Motor neuron (in vitro differentiated cells): ENCODE results near the gene CDH13. TPM values are rescaled to one million over a fixed set of nuclear protein-coding genes. Genes with fewer than 3 reads are reported as not detected.

Experiments
- ATAC-seq, 8 experiments: fragments of 200-7000 bp; cut with Tn5 transposase; replicated peaks in 6 of 8; 2 replicates each; pipeline ENCODE4 v1.8.0; 2021; ENCODE audit warnings: mild to moderate bottlenecking in 8 of 8, moderate library complexity in 8 of 8
- H3K27ac ChIP-seq, 2 donors: fragments of 250-450 bp; sonication (Bioruptor Pico); 2 replicates each; pipeline ENCODE4 v1.9.0; 2021; ENCODE audit warnings: antibody characterized with exemption in 2 of 2, mild to moderate bottlenecking in 2 of 2, moderate library complexity in 1 of 2
- H3K4me1 ChIP-seq, 2 donors: fragments of 250-450 bp; sonication (Bioruptor Pico); replicated peaks in 1 of 2; 2 replicates each; pipeline ENCODE4 v1.6.1; 2021; ENCODE audit warnings: antibody characterized with exemption in 2 of 2, mild to moderate bottlenecking in 2 of 2, moderate library complexity in 1 of 2
- H3K4me3 ChIP-seq, 5 donors: fragments of 250-450 bp; sonication (Bioruptor Pico); 2 replicates each; pipeline ENCODE4 v1.9.0; 2021; ENCODE audit warnings: antibody characterized with exemption in 5 of 5, mild to moderate bottlenecking in 5 of 5, moderate library complexity in 4 of 5
- WGBS, 10 experiments: fragments of 450-650 bp; shearing (Covaris generic); methylation state at CpG; one replicate each; pipeline ENCODE4 v1.0.0; 2022; 5-methylcytosine and 5-hydroxymethylcytosine counted together
- in situ Hi-C, 9 experiments: fragments of 400-800 bp; cut with MboI; loops; one replicate each; pipeline ENCODE4 v1.15.0; 2021; ENCODE audit warnings: low sequenced_read_pairs in 9 of 9, low pct_unique_long_range_greater_than_20kb in 2 of 9; ENCODE audit not compliant: unreplicated experiment in 9 of 9
- total RNA-seq, 8 experiments: library from RNA; unstranded; fragments of 300-600 nt; gene quantifications; 2 replicates each; pipeline versions ENCODE4 v1.2.3 to v1.2.4, GENCODE V29; 2022

Gene CDH13
- total RNA-seq, 8 experiments from 2014 or later = 0.42 to 10.3 (median 3.4) TPM

DNA sequence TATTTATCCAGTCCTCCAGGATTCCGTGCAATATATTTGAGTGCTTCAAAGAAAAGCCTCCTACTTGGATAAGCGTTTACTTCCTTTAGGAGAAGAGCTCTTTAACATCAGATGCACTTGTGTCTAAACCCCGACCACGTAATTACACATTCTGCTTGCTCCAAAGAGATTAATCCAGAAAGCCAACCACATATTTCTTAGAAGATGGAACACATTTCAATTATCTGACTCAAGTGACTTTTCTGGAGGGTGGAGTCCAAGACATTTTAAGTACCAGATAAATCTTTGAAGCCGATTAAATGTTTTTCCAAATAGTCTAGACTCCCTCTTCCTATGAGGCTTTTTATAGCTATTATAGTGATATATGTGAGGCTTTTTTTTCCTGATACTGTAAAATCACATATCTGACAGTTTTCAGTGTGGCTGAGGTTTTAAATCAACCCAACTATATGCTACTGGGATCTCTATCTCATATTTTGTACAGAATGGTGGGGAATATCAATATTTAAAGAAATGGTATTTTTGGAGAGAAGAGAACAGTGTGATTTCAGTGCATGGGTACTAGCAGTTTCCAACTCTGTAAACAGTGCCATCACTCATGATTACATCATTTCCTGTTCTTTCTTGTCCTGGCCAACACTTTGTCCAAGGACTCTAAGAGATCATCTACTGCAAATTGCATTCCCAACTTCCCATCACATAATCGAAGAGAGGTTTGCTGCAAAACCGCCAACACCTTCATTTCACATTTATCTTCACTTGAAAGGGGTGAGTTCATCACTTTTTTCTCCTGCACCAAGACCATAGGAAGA, 988.6 kb downstream of the CDH13 start:
- Histone ChIP-seq H3K27ac (peak overlapping the region; percentile 38 to 39), H3K4me1 (peaks cover 17 to 21% of the 10 kb centered on the region in 2 donors), H3K4me3 (no peak overlapping the region)
- ATAC-seq = peak in 5 of 8 experiments; percentile 90 to 93 (median 92)
- 24 to 80% (median 53%) methylated on average over 1 to 7 of the region's 7 CpGs for WGBS, 10 experiments
- in situ Hi-C loops = no loop called here

DNA sequence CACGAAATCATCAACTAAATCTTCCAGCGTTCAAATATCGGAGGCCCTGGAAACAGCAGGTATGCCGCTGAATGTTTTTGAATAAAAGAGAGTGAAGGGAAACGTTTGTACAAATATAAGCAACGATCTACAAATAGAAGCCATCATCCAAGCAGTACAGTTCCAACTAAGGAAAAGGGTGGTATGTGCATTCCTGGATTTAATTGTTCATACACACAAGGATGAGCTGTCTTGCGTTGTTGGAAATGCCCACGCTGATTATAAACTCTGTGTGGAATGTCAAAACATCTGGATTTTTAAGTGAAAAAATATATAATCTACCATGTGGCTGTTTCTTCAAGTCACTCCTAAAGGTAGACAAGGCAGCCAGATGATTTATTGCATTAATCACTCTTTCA, 989.2 kb downstream of the CDH13 start:
- in situ Hi-C loops = no loop called here
- H3K27ac ChIP-seq = peak overlapping the region; percentile 38 to 39
- ATAC-seq = peak in 3 of 8 experiments; percentile 49 to 68 (median 50)
- peaks cover 17 to 21% of the 10 kb centered on the region in 2 donors for H3K4me1 ChIP-seq
- H3K4me3 ChIP-seq = no peak overlapping the region
- 20 to 90% (median 71%) methylated on average over 1 to 8 of the region's 8 CpGs for WGBS, 10 experiments

DNA sequence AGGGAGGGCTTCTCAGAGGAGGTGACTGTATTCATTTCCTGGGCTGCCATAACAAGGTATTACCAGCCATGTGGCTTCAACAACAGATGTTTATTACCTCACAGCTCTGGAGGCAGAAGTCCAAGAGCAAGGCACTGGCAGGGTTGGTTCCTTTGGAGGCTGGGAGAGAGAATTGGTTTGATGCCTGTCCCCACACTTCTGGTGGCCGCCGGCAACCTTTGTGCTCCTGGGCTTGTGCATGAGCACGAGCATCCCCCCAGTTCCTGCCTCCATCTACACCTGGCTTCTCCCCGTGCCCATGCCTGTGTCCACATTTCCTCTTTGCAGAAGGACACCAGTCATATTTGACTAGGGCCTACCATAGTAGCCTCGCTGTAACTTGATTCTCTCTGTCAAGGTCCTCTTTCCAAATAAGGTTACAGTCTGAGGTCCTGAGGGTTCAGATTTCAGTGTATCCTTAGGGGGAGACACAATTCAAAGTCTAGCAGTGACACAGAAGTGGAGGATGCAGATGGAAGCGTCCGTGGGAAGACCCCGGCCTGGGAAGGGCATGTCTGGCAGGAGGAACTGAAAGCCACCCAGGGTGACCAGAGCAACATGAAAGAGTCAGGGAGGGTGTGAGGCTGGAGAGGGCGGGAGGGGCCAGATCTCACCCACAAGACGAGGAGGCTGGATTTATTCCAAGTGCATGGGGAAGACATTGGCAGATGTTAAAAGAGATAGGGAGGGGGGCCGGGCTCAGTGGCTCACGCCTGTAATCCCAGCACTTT, 992.8 kb downstream of the CDH13 start:
- peaks cover 29 to 37% of the 10 kb centered on the region in 2 donors for H3K4me1 ChIP-seq
- no peak overlapping the region for H3K4me3 ChIP-seq
- peak in 1 of 8 experiments; percentile 25 for ATAC-seq
- 20 to 100% (median 66%) methylated on average over 2 to 7 of the region's 12 CpGs; no CpG with 5 or more reads in 2 of the 10 experiments for WGBS, 10 experiments
- in situ Hi-C loops = no loop called here
- no peak overlapping the region for H3K27ac ChIP-seq

DNA sequence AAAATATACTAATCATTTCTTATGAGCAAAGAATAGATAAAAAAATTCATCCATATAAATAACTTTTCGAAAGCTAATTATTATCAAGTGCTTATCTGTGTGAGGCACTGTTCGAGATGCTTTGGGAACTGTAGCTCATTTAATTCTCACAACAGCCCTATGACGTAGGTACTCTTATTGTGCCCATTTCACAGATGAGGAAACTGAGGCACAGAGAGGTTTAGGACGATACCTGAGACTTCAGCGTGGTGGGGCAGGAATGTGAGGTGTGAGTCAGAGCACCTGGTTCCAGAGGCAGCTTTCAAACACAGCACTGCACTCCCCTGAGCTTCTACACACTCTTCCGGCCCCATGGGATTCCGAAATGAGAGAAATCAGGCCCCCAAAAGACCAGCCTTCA, 995.2 kb downstream of the CDH13 start:
- no peak for ATAC-seq
- H3K27ac ChIP-seq = no peak overlapping the region
- 42 to 100% (median 91%) methylated on average over 2 to 6 of the region's 7 CpGs for WGBS, 10 experiments
- no peak overlapping the region for H3K4me3 ChIP-seq
- peaks cover 19 to 25% of the 10 kb centered on the region in 2 donors for H3K4me1 ChIP-seq
- in situ Hi-C loops = no loop called here

DNA sequence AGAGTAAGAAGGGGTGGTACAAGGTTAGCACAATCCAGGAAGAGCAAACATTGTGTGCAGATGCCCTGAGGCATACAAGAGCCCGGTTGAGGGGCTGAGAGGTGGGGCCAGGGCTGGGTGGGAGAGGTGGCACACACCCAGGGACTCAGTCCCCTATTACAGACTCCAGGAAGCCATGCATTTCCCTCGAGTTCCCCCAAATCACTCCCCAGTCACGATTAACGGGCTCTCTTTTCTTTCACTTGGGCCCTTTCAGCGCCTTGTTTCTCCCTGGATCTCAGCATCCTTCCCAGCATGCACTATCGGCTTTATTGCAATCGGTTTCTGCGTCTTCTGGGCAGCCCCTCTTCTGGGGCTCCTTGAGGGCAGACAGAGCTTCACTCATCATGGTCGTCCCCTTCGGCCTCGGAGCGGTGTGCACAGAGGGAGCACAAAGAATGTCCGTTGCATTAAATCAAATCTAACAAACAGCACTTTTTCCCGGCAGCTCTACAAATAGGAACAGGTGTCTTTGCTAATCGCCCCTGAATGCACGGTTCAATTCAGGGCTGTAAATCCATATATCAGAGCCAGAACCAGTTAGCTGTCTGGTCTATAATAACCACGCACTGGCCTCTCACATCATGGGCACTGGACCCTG, 996.4 kb downstream of the CDH13 start:
- no peak overlapping the region for H3K4me3 ChIP-seq
- ATAC-seq = peak in 1 of 8 experiments; percentile 21
- peaks cover 19 to 25% of the 10 kb centered on the region in 2 donors for H3K4me1 ChIP-seq
- peak overlapping the region in 1 of 2 donors; percentile 50 for H3K27ac ChIP-seq
- WGBS, 10 experiments = 0 to 100% (median 68%) methylated on average over 1 to 16 of the region's 17 CpGs
- in situ Hi-C loops = no loop called here

DNA sequence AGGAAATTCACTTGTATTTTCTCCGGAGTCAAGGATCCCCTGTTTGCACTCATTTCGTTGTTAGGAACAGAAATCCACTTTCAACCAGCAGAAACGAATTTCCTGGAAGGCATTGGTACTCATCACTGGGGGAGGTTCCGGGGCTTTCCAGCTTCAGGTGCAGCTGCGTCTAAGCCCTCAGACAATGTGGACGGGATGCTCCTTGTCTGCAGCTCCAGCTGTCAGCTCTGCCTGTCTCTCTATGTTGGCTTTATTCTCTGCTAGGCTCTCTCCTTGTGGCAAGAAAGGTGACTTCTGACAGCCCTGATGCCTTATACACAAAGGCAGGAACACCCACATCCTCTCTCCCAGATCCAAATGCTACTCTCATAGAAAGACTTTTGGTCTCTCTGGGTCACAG, 997.1 kb downstream of the CDH13 start:
- WGBS, 10 experiments = 40 to 100% (median 68%) methylated on average over 1 to 6 of the region's 6 CpGs; no CpG with 5 or more reads in 2 of the 10 experiments
- in situ Hi-C loops = no loop called here
- Histone ChIP-seq H3K27ac (peak overlapping the region in 1 of 2 donors; percentile 50), H3K4me3 (no peak overlapping the region), H3K4me1 (peaks cover 19 to 23% of the 10 kb centered on the region in 2 donors)
- peak in 5 of 8 experiments; percentile 24 to 66 (median 44) for ATAC-seq

DNA sequence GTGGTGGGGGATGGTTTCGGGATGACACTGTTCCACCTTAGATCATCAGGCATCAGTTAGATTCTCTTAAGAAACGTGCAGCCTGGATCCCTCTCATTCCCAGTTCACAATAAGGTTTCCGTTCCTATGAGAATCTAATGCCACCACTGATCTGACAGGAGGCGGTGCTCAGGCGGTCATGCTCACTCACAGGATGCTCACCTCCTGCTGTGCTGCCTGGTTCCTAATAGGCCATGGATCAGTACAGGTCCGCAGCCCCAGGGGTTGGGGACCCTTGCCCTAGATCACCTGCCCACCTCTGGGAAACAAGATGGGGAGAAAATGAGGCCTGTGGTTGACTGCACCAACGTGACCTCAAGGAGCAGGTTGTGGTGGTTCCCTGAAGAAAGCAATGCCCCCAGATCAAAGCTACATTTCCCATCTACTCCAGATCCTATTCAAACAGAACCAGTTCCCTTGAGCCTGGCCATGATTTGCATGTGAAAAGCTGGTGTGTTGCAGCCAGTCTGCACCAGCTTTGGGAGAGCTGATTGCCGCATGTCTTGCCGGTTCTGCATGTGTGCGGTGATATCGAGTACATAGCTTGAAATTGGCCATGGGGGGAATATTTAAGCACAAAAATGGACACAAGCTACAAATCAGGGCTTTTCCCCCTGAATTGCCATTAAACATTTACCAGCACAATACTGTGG, 997.8 kb downstream of the CDH13 start:
- Histone ChIP-seq H3K27ac (peak overlapping the region; percentile 11 to 50), H3K4me1 (peaks cover 23 to 25% of the 10 kb centered on the region in 2 donors), H3K4me3 (no peak overlapping the region)
- in situ Hi-C loops = no loop called here
- peak in 5 of 8 experiments; percentile 50 to 88 (median 83) for ATAC-seq
- WGBS, 10 experiments = 45 to 80% (median 55%) methylated on average over 1 to 4 of the region's 11 CpGs; no CpG with 5 or more reads in 6 of the 10 experiments

DNA sequence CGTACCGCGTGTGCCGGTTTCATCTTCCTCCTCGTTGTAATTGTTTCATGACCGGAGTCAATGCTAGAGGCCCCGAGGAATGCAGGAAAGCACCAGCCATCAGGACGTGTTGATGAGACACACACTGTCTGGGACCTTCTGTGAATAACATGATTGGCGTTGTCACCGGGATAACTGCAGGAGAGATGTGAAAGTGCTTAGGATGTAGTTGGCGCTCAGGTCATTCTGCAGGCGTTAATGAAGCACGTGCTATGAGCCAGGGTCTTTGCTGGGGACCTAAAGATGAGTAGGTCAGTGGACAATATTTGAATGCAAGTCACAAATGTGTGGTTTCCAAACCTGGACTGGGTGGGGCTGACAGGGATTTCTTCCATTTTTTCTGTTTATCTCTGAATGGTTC, 999.4 kb downstream of the CDH13 start:
- Histone ChIP-seq H3K4me3 (no peak overlapping the region), H3K4me1 (peaks cover 27 to 35% of the 10 kb centered on the region in 2 donors), H3K27ac (no peak overlapping the region)
- WGBS, 10 experiments = 89 to 100% (median 98%) methylated on average over 3 to 9 of the region's 13 CpGs; no CpG with 5 or more reads in 2 of the 10 experiments
- in situ Hi-C loops = no loop called here
- no peak for ATAC-seq

DNA sequence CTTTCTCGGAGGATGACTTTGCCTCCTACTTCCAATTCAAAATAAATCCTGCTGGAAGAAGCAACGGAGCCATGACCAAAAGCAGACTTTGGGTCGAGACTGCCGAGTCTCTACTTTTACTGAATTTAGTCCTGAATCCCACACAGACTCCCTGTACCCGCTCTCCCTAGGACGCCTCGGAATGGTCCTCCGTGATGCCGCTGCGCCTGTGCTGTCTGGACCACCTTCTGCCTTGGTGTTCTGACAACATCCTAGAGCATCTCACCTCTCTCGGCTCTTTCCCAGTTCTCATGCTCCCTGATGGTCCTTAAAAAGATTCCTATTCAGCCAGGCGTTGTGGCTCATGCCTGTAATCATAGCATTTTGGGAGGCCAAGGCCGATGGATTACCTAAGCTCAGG, 999.9 kb downstream of the CDH13 start:
- WGBS, 10 experiments = 40 to 100% (median 80%) methylated on average over 1 to 6 of the region's 13 CpGs; no CpG with 5 or more reads in 2 of the 10 experiments
- H3K27ac ChIP-seq = no peak overlapping the region
- no peak for ATAC-seq
- in situ Hi-C loops = no loop called here
- H3K4me3 ChIP-seq = no peak overlapping the region
- H3K4me1 ChIP-seq = peaks cover 31 to 36% of the 10 kb centered on the region in 2 donors

DNA sequence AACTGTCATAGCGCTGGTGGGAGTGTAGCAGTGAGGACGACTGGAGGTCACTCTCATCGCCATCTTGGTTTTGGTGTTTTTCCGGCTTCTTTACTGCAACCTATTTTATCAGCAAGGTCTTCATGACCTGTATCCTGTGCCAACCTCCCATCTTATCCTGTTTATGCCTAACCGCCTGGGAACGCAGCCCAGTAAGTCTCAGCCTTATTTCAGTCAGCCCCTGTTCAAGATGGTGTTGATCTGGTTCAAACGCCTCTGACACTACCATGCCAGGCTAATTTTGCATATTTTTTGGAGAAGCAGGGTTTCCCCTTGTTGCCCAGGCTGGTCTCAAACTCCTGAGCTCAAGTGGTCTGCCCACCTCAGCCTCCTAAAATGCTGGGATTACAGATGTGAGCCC, 1001.2 kb downstream of the CDH13 start:
- 62 to 100% (median 92%) methylated on average over 2 to 6 of the region's 7 CpGs; no CpG with 5 or more reads in 2 of the 10 experiments for WGBS, 10 experiments
- ATAC-seq = no peak

DNA sequence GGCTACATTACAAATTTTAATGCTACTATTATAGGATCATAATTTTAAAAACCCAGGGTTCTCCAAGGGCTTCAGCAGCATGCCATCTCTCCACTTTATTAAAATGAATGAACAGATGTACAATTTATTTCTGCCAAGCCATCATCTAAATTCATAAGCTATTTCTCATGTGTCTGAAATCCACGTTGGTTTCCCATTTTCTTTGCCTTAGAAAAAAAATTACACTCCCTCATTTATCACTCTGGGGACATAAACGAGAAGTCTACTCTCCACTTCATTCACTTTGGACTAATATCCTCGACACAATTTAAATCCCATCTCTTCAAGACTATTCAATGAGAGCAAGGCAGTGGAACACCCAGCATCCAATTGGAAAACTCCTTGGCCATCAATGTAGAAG, 1002.7 kb downstream of the CDH13 start:
- in situ Hi-C loops = no loop called here
- ATAC-seq = peak in 2 of 8 experiments; percentile 15
- 30 to 79% (median 67%) methylated on average over 1 to 3 of the region's 3 CpGs; no CpG with 5 or more reads in 1 of the 10 experiments for WGBS, 10 experiments
- H3K27ac ChIP-seq = no peak overlapping the region
- H3K4me1 ChIP-seq = peaks cover 28% of the 10 kb centered on the region in 2 donors
- no peak overlapping the region for H3K4me3 ChIP-seq

More for the DNA sequence above, 1001.2 kb downstream of the CDH13 start:
- Histone ChIP-seq H3K4me1 (peaks cover 39 to 41% of the 10 kb centered on the region in 2 donors), H3K27ac (no peak overlapping the region), H3K4me3 (no peak overlapping the region)
- in situ Hi-C loops = no loop called here

DNA sequence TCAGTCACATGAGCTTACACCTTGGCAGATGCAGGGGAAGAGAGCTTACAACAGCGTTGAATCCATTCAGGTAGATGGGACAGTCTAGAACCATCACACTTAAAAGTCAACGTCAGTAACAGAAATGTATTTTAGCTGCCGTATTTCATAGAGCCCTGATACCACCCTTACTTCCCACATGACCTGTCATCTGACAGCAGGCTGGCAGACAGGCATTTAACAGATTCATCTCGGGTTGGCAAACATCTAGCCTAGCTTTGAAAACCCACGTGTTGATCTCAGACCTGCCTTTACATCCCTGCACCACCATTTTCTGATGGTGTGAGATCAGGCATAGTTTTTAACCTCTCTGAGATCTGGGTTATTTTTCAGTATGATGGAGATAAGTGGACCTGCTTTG, 1003.1 kb downstream of the CDH13 start:
- no peak overlapping the region for H3K27ac ChIP-seq
- no peak for ATAC-seq
- in situ Hi-C loops = no loop called here
- H3K4me1 ChIP-seq = peaks cover 24% of the 10 kb centered on the region in 2 donors
- WGBS, 10 experiments = 0 to 77% (median 50%) methylated on average over 1 to 5 of the region's 5 CpGs; no CpG with 5 or more reads in 3 of the 10 experiments
- H3K4me3 ChIP-seq = no peak overlapping the region
